Muscle of arm (tissue), 12 donors: Measurements from ENCODE around the gene IFITM2. TPM values are rescaled to one million over a fixed set of nuclear protein-coding genes. Genes with fewer than 3 reads are reported as not detected.
A peak's percentile ranks its signal among the peaks of the same experiment; 100 is the strongest.
"Not testable (repeated sequence)": the region's sequence is repeated elsewhere in the genome, so short reads cannot be mapped to it uniquely, and the experiment has no call there.

ENCODE experiments used
- DNase-seq: peaks from one replicate; pipeline ENCODE4 v3.0.0-alpha.2; 2013
- polyA plus RNA-seq, 12 donors: library from polyadenylated mRNA; unstranded; fragments of 120-200 nt; gene quantifications; one replicate each; pipeline ENCODE4 v1.2.1, GENCODE V29; 2013; ENCODE audit not compliant: insufficient read length in 12 of 12

Gene IFITM2
- polyA plus RNA-seq, 12 donors, result 47.9 to 173 (median 75.0) TPM; not detected in 1

DNA sequence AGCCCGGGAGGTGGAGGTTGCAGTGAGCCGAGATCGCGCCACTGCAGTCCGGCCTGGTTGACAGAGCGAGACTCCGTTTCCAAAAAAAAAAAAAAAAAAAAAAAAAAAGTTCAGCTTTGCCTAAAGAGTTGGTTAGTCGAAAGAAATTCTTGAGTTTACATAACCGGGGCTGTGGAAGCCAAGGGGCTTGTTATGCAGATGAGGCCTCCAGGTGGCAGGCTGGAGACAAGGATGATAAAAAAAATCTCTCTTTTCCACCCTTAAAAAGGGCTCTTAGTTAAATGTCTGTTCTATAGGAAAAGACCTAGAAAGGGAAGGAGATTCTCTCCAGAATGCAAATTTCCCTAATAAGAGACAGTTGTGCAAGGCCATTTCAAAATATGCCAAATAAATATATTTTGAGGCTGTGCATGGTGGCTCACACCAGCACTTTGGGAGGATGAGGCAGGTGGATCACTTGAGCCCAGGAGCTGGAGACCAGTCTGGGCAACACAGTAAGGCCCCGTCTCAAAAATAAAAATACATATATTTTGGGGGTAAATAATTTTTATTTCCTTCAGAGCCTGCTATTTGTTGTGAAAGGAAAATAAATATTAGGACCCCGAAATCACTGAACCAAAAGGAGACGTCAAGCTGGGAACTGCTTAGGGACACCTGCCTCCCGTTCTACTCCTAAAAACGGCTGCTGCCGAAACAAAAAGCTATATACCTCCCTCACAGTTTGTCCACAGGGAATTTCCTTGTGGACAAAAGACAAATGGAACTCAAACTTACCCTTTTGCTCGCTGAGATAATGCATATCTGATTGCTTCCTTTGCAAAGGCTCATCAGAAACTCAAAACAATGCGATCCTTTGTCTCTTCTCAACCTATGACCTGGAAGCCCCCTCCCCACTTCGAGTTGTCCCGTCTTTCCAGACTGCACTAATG, 2.4 kb upstream of the IFITM2 start:
- peak; percentile 87 for DNase-seq

DNA sequence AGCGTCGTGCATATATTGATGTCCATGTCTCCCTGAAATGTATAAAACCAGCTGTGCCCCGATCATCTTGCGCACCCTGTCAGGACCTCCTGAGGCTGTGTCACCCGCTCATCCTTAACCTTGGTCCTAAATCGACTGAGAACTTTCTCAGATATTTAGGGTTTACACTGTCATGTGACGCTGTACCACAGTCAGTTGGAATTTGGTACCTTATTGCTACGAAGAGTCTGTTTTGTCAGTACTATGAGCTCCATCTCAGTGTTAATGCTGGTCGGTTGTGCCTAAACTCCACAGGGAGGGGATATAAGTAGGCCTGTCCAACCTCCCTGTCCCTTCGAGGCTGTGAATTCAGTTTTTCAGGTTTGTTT, 1.8 kb upstream of the IFITM2 start:
- no peak for DNase-seq

DNA sequence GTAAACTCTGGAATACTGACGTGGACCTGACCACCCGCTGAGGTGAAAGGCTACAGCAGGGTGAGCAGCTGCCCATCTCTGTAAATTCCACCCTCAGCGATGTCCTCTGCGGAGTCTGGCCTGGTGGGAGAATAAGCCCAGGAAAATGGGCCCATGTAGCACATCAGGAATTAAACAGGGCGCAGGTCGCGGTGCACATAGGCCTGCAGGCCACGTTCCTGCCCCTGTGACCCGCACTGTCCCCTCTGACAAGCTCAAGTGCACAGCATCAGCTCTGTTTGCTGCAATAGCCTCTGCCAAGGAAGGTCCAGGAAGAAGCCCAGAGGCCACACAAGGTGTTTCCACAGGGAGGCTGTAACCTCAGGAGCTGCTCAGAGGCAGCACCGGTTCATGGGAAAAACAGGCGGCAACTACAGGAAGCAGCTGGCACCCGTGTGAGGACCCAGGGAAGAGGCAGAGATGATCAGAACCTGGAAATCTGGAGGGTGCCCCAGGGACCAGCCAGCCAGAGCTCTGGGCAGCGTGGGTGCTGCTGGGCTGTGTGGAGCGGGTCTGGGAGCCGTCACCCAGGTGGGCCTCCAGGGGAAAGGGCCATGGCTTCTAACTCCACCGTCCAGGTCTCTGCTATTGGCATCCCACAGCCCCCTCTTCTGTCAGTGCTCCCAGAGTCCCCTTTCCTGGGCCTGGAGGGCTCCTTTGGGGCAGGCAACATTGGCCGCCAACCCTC, 808 bp upstream of the IFITM2 start:
- no peak for DNase-seq

DNA sequence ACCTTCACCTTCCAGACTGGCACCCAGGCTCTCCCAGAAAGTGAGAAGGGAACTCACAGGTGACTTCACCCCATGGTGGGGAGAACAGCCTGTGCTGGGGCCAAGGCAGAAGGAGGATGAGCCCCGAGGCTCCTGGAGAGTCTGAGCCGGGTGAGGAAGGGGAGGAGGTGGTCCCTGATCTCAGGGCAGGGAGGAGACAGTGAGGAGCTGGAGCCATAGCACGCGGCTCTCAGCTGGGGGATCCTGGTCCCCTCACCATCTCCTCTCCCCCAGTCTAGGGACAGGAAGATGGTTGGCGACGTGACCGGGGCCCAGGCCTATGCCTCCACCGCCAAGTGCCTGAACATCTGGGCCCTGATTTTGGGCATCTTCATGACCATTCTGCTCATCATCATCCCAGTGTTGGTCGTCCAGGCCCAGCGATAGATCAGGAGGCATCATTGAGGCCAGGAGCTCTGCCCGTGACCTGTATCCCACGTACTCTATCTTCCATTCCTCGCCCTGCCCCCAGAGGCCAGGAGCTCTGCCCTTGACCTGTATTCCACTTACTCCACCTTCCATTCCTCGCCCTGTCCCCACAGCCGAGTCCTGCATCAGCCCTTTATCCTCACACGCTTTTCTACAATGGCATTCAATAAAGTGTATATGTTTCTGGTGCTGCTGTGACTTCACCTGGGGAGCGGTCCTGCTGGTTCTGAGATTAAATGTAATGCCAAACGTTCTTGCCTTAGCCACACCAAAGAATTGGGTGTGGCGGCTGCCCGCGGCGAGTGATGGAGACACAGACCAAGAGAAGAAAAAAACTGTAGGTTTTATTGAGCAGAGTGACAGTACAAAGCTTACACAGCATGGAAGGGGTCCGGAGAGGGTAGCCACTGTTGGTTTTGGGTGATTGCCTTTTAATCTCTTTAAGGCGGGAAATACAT, 1.4 kb downstream of the IFITM2 start:
- not testable (repeated sequence) for DNase-seq

DNA sequence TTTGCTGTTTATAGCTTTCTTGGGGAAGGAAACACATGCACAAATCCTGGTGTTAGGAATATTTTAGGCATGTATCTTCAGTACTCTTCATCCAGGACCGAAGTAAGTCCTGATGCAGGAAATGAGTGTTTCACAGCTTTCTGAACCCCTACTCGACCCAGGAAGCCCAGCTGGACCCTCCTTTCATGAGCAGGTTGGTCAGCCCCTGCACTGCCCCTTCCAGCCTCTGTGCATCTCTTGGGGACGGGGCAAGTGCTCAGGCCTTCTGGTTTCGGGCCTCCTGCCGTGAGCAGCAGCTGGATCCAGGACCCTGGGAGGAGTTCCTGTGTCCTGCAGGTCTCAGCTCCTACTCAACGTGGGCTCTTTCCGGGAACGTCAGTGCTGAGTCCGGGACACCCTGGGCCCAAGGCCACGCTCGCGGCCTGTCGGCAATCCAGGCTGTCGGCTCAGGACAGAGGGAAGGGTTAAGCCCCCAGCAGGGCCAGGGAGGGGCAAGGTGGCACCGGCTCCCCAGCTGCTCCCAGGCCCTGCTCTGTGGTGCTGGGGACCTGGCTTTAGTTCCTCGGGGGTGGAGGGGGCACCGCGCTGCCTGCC, 2.5 kb downstream of the IFITM2 start:
- not testable (repeated sequence) for DNase-seq

DNA sequence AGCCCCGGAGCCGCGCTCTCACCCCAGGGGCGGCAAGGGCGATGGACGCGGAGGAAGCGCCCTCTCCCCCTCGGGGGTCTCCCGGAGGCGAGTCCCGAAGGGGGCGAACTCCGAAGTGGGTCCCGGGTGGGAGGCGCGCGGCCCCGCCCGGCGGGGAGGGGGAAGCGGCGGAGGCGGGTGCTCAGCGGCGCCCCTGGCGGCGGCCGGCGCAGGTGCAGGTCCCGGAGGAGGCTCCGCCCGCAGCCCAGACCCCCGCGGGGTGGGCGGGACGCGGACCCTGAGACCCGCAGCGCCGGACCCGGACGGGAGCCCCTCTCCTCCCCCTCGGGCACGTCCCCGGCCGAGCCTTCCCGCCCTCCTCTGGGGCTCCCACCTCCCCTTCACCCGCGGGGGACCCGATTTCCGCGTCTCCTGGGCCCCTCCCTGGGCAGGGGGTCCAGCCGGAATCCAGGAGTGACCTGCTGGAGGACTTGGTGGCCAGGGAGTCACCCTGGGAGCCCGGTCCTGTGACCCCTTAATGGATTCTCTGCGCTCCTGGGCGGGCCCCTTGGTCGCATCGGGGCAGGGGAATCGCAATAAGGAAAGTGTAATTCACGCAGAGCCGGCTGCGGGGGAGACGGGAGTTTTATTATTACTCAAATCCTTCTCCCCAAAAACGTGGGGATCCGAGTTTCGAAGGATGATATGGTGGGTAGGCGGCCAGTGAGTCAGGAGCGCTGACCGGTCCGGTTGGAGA, 3.6 kb downstream of the IFITM2 start:
- DNase-seq, result not testable (repeated sequence)

DNA sequence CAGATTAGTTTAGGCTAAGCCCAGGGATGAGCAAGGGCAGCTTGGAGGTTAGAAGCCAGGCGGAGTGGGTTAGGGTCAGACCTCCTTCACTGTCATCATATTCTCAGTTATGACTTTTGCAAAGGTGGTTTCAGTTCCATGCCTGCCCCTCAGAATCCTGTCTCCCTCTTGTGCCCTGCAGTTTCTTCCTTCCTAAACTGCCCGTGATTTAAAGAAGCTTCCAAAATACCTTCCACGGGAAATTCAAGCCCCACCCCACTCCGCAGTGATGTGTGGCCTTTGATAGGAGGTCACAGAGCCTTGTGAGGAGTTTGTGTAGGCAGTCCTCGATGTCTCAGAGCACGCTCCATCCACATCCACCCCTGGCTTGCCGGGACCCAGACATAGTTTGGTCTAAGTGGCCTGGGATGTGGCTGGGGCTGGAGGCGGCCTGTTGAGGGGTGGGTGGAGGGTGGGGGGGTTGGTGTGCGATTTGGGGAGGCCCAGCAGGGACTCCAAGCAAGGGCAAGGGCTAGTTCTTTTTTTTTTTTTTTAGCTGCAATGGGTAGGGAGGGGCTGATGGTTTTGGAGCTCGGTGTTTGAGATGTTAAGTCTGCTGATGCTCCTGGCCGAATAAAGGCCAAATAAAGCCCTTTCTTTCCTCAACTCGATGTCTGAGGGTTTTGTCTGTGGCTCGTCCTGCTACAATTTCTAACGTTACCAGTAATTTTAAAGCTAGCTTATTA, 4.6 kb downstream of the IFITM2 start:
- no peak for DNase-seq

DNA sequence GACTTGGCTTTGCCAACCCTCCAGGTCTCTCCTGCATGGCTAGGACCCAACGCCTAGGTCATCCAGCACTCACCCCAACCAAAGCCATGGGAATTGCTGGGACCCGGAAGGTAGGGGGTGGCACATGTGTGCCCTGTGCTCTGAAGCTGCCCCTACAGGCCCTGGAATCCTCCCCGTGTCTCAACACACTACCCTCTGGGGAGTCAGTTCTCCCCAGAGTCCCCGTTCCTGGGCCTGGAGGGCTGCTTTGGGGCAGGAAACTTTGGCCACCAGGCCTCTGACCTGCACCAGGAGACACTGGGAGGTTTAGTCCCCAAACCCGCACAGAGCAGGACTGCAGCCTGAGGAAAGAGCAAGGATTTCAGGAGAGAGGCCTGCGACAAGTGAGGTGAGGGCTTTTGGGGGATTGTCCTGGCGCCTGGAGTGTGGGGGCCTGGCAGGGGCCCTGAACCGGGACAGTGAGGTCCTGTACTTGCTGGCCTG, 5.7 kb downstream of the IFITM2 start:
- DNase-seq, result no peak

DNA sequence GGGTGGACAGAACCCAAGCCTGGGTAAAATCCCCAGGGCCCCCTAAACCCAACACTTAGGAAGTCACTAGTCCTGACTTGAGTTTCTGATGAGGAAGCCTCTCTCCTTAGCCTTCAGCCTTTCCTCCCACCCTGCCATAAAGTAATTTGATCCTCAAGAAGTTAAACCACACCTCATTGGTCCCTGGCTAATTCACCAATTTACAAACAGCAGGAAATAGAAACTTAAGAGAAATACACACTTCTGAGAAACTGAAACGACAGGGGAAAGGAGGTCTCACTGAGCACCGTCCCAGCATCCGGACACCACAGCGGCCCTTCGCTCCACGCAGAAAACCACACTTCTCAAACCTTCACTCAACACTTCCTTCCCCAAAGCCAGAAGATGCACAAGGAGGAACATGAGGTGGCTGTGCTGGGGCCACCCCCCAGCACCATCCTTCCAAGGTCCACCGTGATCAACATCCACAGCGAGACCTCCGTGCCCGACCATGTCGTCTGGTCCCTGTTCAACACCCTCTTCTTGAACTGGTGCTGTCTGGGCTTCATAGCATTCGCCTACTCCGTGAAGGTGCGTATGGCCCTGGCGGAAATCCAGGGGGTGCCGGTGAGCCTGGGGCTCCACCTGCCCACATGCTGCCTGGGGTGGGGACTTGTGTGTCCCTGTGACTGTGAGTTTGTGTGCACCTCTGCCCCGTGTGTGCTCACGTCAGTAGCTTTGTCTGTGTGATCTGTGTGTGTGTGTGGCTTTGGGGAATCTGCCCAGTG, 6.4 kb downstream of the IFITM2 start, which contains the start of gene IFITM1:
Gene IFITM1 (plus strand): TSS at position 254 of the 767 bp plus-strand sequence. CDS start 131 bp downstream, at position 385.
- peak; percentile 70 for DNase-seq

DNA sequence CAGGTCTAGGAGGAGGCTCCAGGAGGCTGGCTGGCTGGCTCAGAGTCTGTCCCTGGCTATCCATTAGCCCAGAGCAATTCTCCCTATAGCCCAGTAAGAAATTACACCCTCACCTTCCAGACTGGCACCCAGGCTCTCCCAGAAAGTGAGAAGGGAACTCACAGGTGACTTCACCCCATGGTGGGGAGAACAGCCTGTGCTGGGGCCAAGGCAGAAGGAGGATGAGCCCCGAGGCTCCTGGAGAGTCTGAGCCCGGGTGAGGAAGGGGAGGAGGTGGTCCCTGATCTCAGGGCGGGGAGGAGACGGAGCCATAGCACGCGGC, 6.9 kb downstream of the IFITM2 start:
- DNase-seq, result not testable (repeated sequence)

DNA sequence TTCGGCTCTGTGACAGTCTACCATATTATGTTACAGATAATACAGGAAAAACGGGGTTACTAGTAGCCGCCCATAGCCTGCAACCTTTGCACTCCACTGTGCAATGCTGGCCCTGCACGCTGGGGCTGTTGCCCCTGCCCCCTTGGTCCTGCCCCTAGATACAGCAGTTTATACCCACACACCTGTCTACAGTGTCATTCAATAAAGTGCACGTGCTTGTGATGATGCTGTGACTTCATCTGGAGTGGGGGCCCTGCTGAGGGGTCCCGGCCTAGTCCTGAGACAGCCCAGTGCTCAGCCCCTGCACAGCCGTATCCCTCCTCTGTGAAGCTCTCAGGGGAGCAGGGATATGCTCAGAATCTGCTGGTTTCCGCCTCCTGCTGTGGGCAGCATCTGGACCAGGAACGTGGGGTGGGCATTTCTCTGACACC, 7.5 kb downstream of the IFITM2 start:
- no peak for DNase-seq

DNA sequence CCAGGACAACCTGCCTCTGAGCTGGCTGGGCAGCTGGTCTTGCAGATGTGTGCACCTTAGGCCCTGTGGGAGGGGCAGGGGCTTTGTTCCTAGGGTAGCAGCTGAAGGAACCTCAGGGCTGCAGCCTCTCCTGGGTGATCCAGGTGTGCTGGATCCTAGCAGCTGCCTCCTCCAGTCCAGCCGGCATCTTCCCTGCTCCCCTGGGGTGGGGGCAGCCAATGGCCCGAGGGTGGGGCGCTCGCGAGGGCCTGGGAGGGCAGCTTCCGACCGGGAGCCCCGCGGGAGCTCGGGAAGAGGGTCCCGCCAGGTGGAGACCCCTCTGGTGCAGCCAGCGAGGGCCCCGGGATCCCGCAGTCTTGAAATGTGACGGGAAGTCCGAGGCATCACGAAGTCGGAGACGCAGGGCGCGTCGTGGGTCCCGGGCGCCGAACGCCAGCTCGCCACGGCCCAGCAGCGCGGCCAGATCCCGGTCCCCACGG, 7.9 kb downstream of the IFITM2 start:
- DNase-seq, result no peak

DNA sequence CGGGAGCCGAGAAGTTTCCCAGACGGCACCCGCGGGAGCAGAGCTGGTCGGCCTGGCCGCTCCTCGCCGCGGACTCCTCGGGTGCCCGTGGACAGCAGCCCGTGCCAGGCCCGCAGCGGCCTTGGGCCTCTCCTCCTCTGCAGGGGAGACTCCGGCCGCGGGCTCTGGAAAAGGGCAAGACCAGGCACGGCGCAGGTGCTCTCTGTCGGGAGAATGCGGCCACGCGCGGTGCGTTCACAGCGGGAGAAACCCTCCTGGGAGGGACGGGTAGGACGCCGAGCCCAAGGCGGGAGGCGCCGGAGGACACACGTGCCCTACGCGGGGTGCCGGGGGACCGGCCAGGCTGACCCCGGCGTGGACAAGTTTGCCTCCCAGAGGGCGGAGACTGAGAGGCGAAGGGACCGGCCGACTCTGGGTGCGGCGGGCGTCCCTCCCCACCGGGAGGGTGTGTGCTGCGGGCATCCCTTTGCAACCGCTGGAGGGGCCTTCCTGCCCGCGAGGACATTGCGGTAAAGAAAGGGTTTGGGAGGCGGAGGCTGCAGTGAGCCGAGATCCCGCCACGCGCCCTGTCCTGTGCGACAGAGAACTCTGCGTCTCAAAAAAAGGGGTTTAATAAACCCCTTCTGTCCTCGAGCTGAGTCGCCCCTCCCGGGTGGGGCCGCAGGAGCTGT, 8.6 kb downstream of the IFITM2 start:
- no peak for DNase-seq

DNA sequence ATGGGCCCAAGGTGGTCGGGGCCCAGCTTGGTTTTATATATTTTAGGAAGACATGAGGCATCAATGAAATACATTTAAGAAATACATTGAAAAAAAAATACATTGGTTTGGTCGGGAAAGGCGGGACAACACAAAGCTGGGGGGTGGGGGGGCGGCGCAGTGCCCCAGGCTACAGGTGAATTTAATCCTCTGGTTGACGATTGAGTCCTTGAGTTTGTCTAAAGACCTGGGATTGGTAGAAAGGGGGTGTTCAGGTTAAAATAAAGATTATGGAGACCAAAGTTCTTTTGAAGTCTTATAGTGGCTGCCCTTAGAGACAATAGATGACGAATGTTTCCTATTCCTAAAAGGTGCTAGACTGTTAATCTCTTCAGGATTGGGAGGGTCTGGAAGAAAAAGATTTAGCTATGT, 9.3 kb downstream of the IFITM2 start:
- no peak for DNase-seq

DNA sequence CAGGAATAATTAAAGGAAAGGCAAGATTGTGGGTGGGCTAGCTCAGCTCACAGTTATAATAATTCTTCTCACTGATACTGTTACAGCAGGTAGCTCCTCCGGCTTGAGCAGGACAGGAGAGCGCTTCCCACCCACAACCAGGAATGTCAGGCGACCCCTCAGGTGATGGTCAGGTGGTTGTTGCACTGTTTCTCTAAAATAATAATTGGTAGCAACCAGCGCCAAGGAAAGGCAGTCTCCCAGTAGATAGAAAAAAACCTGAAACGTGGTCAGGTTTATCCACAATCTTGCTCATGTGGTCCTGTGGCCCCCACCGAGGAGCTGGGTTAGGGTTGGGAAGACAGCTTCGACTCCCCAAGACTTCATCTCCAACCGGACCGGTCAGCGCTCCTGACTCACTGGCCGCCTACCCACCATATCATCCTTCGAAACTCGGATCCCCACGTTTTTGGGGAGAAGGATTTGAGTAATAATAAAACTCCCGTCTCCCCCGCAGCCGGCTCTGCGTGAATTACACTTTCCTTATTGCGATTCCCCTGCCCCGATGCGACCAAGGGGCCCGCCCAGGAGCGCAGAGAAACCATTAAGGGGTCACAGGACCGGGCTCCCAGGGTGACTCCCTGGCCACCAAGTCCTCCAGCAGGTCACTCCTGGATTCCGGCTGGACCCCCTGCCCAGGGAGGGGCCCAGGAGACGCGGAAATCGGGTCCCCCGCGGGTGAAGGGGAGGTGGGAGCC, 10.2 kb downstream of the IFITM2 start:
- DNase-seq, result not testable (repeated sequence)

DNA sequence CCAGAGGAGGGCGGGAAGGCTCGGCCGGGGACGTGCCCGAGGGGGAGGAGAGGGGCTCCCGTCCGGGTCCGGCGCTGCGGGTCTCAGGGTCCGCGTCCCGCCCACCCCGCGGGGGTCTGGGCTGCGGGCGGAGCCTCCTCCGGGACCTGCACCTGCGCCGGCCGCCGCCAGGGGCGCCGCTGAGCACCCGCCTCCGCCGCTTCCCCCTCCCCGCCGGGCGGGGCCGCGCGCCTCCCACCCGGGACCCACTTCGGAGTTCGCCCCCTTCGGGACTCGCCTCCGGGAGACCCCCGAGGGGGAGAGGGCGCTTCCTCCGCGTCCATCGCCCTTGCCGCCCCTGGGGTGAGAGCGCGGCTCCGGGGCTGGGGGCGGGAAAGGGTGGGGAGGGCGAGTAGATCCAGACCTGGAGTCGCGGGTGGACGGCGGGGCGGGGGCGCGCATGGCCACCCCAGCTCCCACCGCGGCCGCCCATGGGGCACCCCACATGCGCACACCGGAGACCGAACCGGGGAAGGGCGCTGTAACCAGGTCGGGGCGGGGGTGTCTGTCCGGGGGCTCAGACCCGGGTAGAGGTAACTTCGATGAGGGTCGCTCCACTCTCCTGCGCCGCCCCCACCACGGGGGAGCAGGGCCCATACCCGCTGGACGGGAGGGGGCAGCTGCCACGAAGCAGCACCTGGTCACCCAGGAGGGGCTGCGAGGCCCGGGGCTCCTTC, 10.9 kb downstream of the IFITM2 start:
- DNase-seq, result not testable (repeated sequence)
